WTC11 (cell line): ENCODE data around the gene SEL1L3. TPM values are rescaled to one million over a fixed set of nuclear protein-coding genes. Genes with fewer than 3 reads are reported as not detected.

ENCODE experiments used
- ATAC-seq: fragments of 200-7000 bp; cut with Tn5 transposase; 2 replicates; pipeline ENCODE4 v1.10.0; 2021; ENCODE audit warnings: mild to moderate bottlenecking, moderate library complexity
- CTCF ChIA-PET: fragments of 300-600 bp; sonication (Branson Sonifier 250); formaldehyde crosslinking; loops from one replicate; lab custom pipeline; 2021; ENCODE audit warnings: antibody characterized with exemption; lab: Charles Lee
- POLR2A ChIA-PET: fragments of 350-600 bp; sonication (Branson Sonifier 250); formaldehyde crosslinking; loops from one replicate; lab custom pipeline; 2021; ENCODE audit warnings: antibody characterized with exemption; lab: Charles Lee
- DNase-seq: peaks from one replicate; pipeline ENCODE4 v3.0.0; 2021; ENCODE audit warnings: low spot score
- H3K27ac Mint-ChIP-seq: 2 replicates; pipeline ENCODE4 v1.8.0; 2021; ENCODE audit warnings: mixed read lengths
- H3K27me3 Mint-ChIP-seq: 2 replicates; pipeline ENCODE4 v1.8.0; 2021; ENCODE audit warnings: low read depth, mild to moderate bottlenecking, moderate library complexity, mixed read lengths
- H3K36me3 Mint-ChIP-seq: 2 replicates; pipeline ENCODE4 v1.8.0; 2021; ENCODE audit warnings: mixed read lengths
- H3K4me1 Mint-ChIP-seq: 2 replicates; pipeline ENCODE4 v1.8.0; 2022; ENCODE audit warnings: mixed read lengths
- H3K4me3 Mint-ChIP-seq: 2 replicates; pipeline ENCODE4 v1.8.0; 2021; ENCODE audit warnings: mild to moderate bottlenecking, moderate library complexity, mixed read lengths
- H3K9me3 Mint-ChIP-seq: 2 replicates; pipeline ENCODE4 v1.8.0; 2021; ENCODE audit warnings: mixed read lengths
- ARID4B ChIP-seq: sonication (generic); formaldehyde crosslinking; IDR thresholded peaks from 2 replicates; pipeline ENCODE4 v1.8.0; 2023; ENCODE audit warnings: missing genetic modification reagents, mild to moderate bottlenecking, borderline replicate concordance
- ATF1 ChIP-seq: sonication (generic); formaldehyde crosslinking; IDR thresholded peaks from 2 replicates; pipeline ENCODE4 v1.8.1; 2023; ENCODE audit warnings: mild to moderate bottlenecking, moderate library complexity, missing genetic modification reagents
- ATF3 ChIP-seq: sonication (generic); formaldehyde crosslinking; conservative IDR thresholded peaks from 2 replicates; pipeline ENCODE4 v1.8.1; 2022; ENCODE audit warnings: mild to moderate bottlenecking, missing genetic modification reagents
- CDX4 ChIP-seq: fragments of 250-450 bp; sonication (Bioruptor Pico); IDR thresholded peaks from 2 replicates; pipeline ENCODE4 v1.9.0; 2021; ENCODE audit warnings: moderate library complexity, mild to moderate bottlenecking, inconsistent platforms, borderline replicate concordance
- CREM ChIP-seq: sonication (generic); formaldehyde crosslinking; IDR thresholded peaks from 2 replicates; pipeline ENCODE4 v1.8.1; 2022; ENCODE audit warnings: mild to moderate bottlenecking, missing genetic modification reagents, moderate library complexity
- E2F1 ChIP-seq: sonication (generic); formaldehyde crosslinking; IDR thresholded peaks from 2 replicates; pipeline ENCODE4 v1.8.0; 2022; ENCODE audit warnings: mild to moderate bottlenecking, missing genetic modification reagents
- E2F5 ChIP-seq: sonication (generic); formaldehyde crosslinking; IDR thresholded peaks from 2 replicates; pipeline ENCODE4 v1.8.1; 2022; ENCODE audit warnings: mild to moderate bottlenecking, moderate library complexity, missing genetic modification reagents
- FOXP1 ChIP-seq: sonication (generic); formaldehyde crosslinking; IDR thresholded peaks from 2 replicates; pipeline ENCODE4 v1.8.0; 2022; ENCODE audit warnings: missing genetic modification reagents, mild to moderate bottlenecking, moderate library complexity, borderline replicate concordance
- GRHL2 ChIP-seq: fragments of 250-450 bp; sonication (Bioruptor Pico); IDR thresholded peaks from 2 replicates; pipeline ENCODE4 v1.8.0; 2022; ENCODE audit warnings: mild to moderate bottlenecking, moderate library complexity; ENCODE audit not compliant: insufficient replicate concordance, severe bottlenecking
- IRF2 ChIP-seq: sonication (generic); formaldehyde crosslinking; IDR thresholded peaks from 2 replicates; pipeline ENCODE4 v1.8.0; 2022; ENCODE audit warnings: low read depth, missing genetic modification reagents, borderline replicate concordance
- MXD4 ChIP-seq: fragments of 250-450 bp; sonication (Bioruptor Pico); IDR thresholded peaks from 2 replicates; pipeline ENCODE4 v1.8.0; 2021; ENCODE audit warnings: mild to moderate bottlenecking, moderate library complexity, borderline replicate concordance
- PRRX2 ChIP-seq: fragments of 250-450 bp; sonication (Bioruptor Pico); IDR thresholded peaks from 2 replicates; pipeline ENCODE4 v1.8.0; 2021; ENCODE audit warnings: mild to moderate bottlenecking
- RORB ChIP-seq: fragments of 250-450 bp; sonication (Bioruptor Pico); IDR thresholded peaks from 2 replicates; pipeline ENCODE4 v1.9.0; 2021; ENCODE audit warnings: mild to moderate bottlenecking
- TCF7 ChIP-seq: sonication (generic); formaldehyde crosslinking; IDR thresholded peaks from 2 replicates; pipeline ENCODE4 v1.8.0; 2022; ENCODE audit warnings: mild to moderate bottlenecking, low read depth, missing genetic modification reagents, moderate library complexity
- USF1 ChIP-seq: sonication (generic); formaldehyde crosslinking; IDR thresholded peaks from 2 replicates; pipeline ENCODE4 v1.8.0; 2022; ENCODE audit warnings: mild to moderate bottlenecking, missing genetic modification reagents
- USF2 ChIP-seq: sonication (generic); formaldehyde crosslinking; IDR thresholded peaks from 2 replicates; pipeline ENCODE4 v1.8.1; 2023; ENCODE audit warnings: mild to moderate bottlenecking, missing genetic modification reagents, moderate library complexity
- ZNF121 ChIP-seq: sonication (generic); formaldehyde crosslinking; IDR thresholded peaks from 2 replicates; pipeline ENCODE4 v1.8.0; 2023; ENCODE audit warnings: missing genetic modification reagents
- ZNF138 ChIP-seq: sonication (generic); formaldehyde crosslinking; conservative IDR thresholded peaks from 2 replicates; pipeline ENCODE4 v1.8.1; 2022; ENCODE audit warnings: mild to moderate bottlenecking, moderate library complexity, missing genetic modification reagents
- ZNF396 ChIP-seq: fragments of 250-450 bp; sonication (Bioruptor Pico); IDR thresholded peaks from 2 replicates; pipeline ENCODE4 v1.8.0; 2021; ENCODE audit warnings: mild to moderate bottlenecking, moderate library complexity, borderline replicate concordance
- ZNF416 ChIP-seq: fragments of 250-450 bp; sonication (Bioruptor Pico); IDR thresholded peaks from 2 replicates; pipeline ENCODE4 v1.9.0; 2021; ENCODE audit warnings: mild to moderate bottlenecking, inconsistent platforms
- ZNF532 ChIP-seq: fragments of 250-450 bp; sonication (Bioruptor Pico); IDR thresholded peaks from 2 replicates; pipeline ENCODE4 v1.9.0; 2021; ENCODE audit warnings: mild to moderate bottlenecking, borderline replicate concordance
- total RNA-seq: library from RNA; stranded (reverse); gene quantifications from 3 replicates; pipeline ENCODE4 v1.2.3, GENCODE V29; 2021

The SEL1L3 gene
- total RNA-seq, 1 experiment from 2014 or later: 31.5 TPM

GRCh38 chr4:25783126-25783525 lies 79.7 kb downstream of the SEL1L3 start (continued):
- no peak for TF ChIP-seq E2F5 (CRISPR knock-in tag)
- TF ChIP-seq ZNF416 (CRISPR knock-in tag): no peak

GRCh38 chr4:25782482-25782881 lies 80.3 kb downstream of the SEL1L3 start:
- TF ChIP-seq ATF1 (CRISPR knock-in tag) (no peak), CDX4 (CRISPR knock-in tag) (no peak), ZNF396 (CRISPR knock-in tag) (no peak), MXD4 (CRISPR knock-in tag) (no peak), ZNF121 (CRISPR knock-in tag) (no peak), USF1 (no peak), PRRX2 (CRISPR knock-in tag) (no peak), E2F1 (CRISPR knock-in tag) (no peak), IRF2 (CRISPR knock-in tag) (no peak), ARID4B (CRISPR knock-in tag) (no peak), CREM (CRISPR knock-in tag) (no peak), FOXP1 (no peak), ATF3 (CRISPR knock-in tag) (no peak), ZNF532 (CRISPR knock-in tag) (no peak), RORB (CRISPR knock-in tag) (no peak), TCF7 (CRISPR knock-in tag) (no peak), USF2 (CRISPR knock-in tag) (no peak), ZNF138 (CRISPR knock-in tag) (no peak), E2F5 (CRISPR knock-in tag) (no peak), GRHL2 (CRISPR knock-in tag) (no peak)
- no peaks in the 10 kb centered on the region for H3K27me3 Mint-ChIP-seq
- ATAC-seq (no peak), DNase-seq (no peak)
- H3K4me3 Mint-ChIP-seq: no peak overlapping the region
- ChIA-PET POLR2A (no interaction called here), CTCF (interaction anchor here (1.6 kb wide), 1 partner anchor 10 kb away, joined by 4 read pairs; no protein-coding TSS in a partner anchor)
- no peak overlapping the region for H3K27ac Mint-ChIP-seq
- no peaks in the 10 kb centered on the region for H3K4me1 Mint-ChIP-seq
- peaks cover 39% of the 10 kb centered on the region for H3K36me3 Mint-ChIP-seq
- H3K9me3 Mint-ChIP-seq: no peaks in the 10 kb centered on the region
